GM21576 (cell line): ENCODE data around the gene SH3PXD2A.

Source experiments
- ATAC-seq: cut with Tn5 transposase; IDR thresholded peaks from one replicate; pipeline ENCODE4 v1.9.1; 2021; ENCODE audit warnings: mild to moderate bottlenecking, moderate library complexity; ENCODE audit not compliant: unreplicated experiment

SH3PXD2A gene

GRCh38 chr10:103657061-103657591 is 198.2 kb downstream of the SH3PXD2A start:
- ATAC-seq, result no peak

GRCh38 chr10:103654925-103655324 is 200.5 kb downstream of the SH3PXD2A start:
- no peak for ATAC-seq

- ATAC-seq, result no peak
Observed at GRCh38 chr10:103653581-103654037, 201.8 kb downstream of the SH3PXD2A start.

- ATAC-seq, result no peak
Observed at GRCh38 chr10:103652599-103653281, 202.6 kb downstream of the SH3PXD2A start.

- ATAC-seq, result no peak
Observed at GRCh38 chr10:103651783-103652476, 203.4 kb downstream of the SH3PXD2A start.

- no peak for ATAC-seq
Observed at GRCh38 chr10:103651333-103651732, 204.0 kb downstream of the SH3PXD2A start.

- no peak for ATAC-seq
Observed at GRCh38 chr10:103649654-103650423, 205.5 kb downstream of the SH3PXD2A start.

GRCh38 chr10:103648636-103649532 is 206.5 kb downstream of the SH3PXD2A start:
- ATAC-seq, result no peak

GRCh38 chr10:103648251-103648635 is 207.1 kb downstream of the SH3PXD2A start:
- ATAC-seq, result no peak

GRCh38 chr10:103646304-103646703 is 209.1 kb downstream of the SH3PXD2A start:
- no peak for ATAC-seq

- no peak for ATAC-seq
Observed at GRCh38 chr10:103645141-103646054, 210.0 kb downstream of the SH3PXD2A start.

GRCh38 chr10:103643381-103643780 is 212.0 kb downstream of the SH3PXD2A start:
- no peak for ATAC-seq

- no peak for ATAC-seq
Observed at GRCh38 chr10:103641326-103641725, 214.1 kb downstream of the SH3PXD2A start.

- ATAC-seq, result no peak
Observed at GRCh38 chr10:103640436-103641181, 214.8 kb downstream of the SH3PXD2A start.

- no peak for ATAC-seq
Observed at GRCh38 chr10:103638948-103639347, 216.4 kb downstream of the SH3PXD2A start.

- ATAC-seq, result no peak
Observed at GRCh38 chr10:103637927-103638557, 217.3 kb downstream of the SH3PXD2A start.

GRCh38 chr10:103637011-103637410 is 218.4 kb downstream of the SH3PXD2A start:
- no peak for ATAC-seq

- no peak for ATAC-seq
Observed at GRCh38 chr10:103636492-103636891, 218.9 kb downstream of the SH3PXD2A start.
